ENCODE data around the gene AGBL3. TPM values are rescaled to one million over a fixed set of nuclear protein-coding genes. Genes with fewer than 3 reads are reported as not detected.

The AGBL3 gene
- total RNA-seq, 1 donor from 2014 or later = 1.5 TPM

GRCh38 chr7:135076882-135077281, 90.6 kb downstream of the AGBL3 start:
- DNase-seq = no peak
- H3K27ac ChIP-seq (replicated peaks) = no peak overlapping the region
- H3K27me3 ChIP-seq (ENCODE audit: low read depth) = no peaks in the 10 kb centered on the region
- H3K36me3 ChIP-seq = no peaks in the 10 kb centered on the region
- no peak overlapping the region for H3K4me3 ChIP-seq
- no peaks in the 10 kb centered on the region for H3K4me1 ChIP-seq
- no peak for TF ChIP-seq CTCF (IDR thresholded peaks at IDR 0.05; ENCODE audit: borderline replicate concordance)
- intact Hi-C loops (cut with micrococcal nuclease) = no loop called here
- no peaks in the 10 kb centered on the region for H3K9me3 ChIP-seq (replicated peaks)

GRCh38 chr7:135077642-135078041, 91.3 kb downstream of the AGBL3 start:
- TF ChIP-seq CTCF (IDR thresholded peaks at IDR 0.05; ENCODE audit: borderline replicate concordance) = no peak
- no peak overlapping the region for H3K27ac ChIP-seq (replicated peaks)
- H3K4me3 ChIP-seq = no peak overlapping the region
- H3K36me3 ChIP-seq = no peaks in the 10 kb centered on the region
- H3K9me3 ChIP-seq (replicated peaks) = no peaks in the 10 kb centered on the region
- intact Hi-C loops (cut with micrococcal nuclease) = no loop called here
- H3K4me1 ChIP-seq = no peaks in the 10 kb centered on the region
- no peaks in the 10 kb centered on the region for H3K27me3 ChIP-seq (ENCODE audit: low read depth)
- DNase-seq = no peak

GRCh38 chr7:135078051-135078450, 91.7 kb downstream of the AGBL3 start:
- intact Hi-C loops (cut with micrococcal nuclease) = no loop called here
- Histone ChIP-seq H3K27ac (replicated peaks) (no peak overlapping the region), H3K4me1 (no peaks in the 10 kb centered on the region), H3K4me3 (no peak overlapping the region), H3K27me3 (ENCODE audit: low read depth) (no peaks in the 10 kb centered on the region), H3K9me3 (replicated peaks) (no peaks in the 10 kb centered on the region), H3K36me3 (no peaks in the 10 kb centered on the region)
- TF ChIP-seq CTCF (IDR thresholded peaks at IDR 0.05; ENCODE audit: borderline replicate concordance) = no peak
- DNase-seq = no peak

- H3K9me3 ChIP-seq (replicated peaks) = no peaks in the 10 kb centered on the region
- H3K36me3 ChIP-seq = no peaks in the 10 kb centered on the region
- H3K4me1 ChIP-seq = no peaks in the 10 kb centered on the region
- H3K27me3 ChIP-seq (ENCODE audit: low read depth) = no peaks in the 10 kb centered on the region
- no peak overlapping the region for H3K27ac ChIP-seq (replicated peaks)
- H3K4me3 ChIP-seq = no peak overlapping the region
- intact Hi-C loops (cut with micrococcal nuclease) = no loop called here
- no peak for TF ChIP-seq CTCF (IDR thresholded peaks at IDR 0.05; ENCODE audit: borderline replicate concordance)
- DNase-seq = no peak
These were observed 92.8 kb downstream of the AGBL3 start for GRCh38 chr7:135079068-135079467.

GRCh38 chr7:135083005-135083404, 96.7 kb downstream of the AGBL3 start:
- Histone ChIP-seq H3K27me3 (ENCODE audit: low read depth) (no peaks in the 10 kb centered on the region), H3K27ac (replicated peaks) (no peak overlapping the region), H3K36me3 (no peaks in the 10 kb centered on the region), H3K4me1 (no peaks in the 10 kb centered on the region), H3K9me3 (replicated peaks) (peaks cover 13% of the 10 kb centered on the region), H3K4me3 (no peak overlapping the region)
- intact Hi-C loops (cut with micrococcal nuclease) = no loop called here
- DNase-seq = no peak
- TF ChIP-seq CTCF (IDR thresholded peaks at IDR 0.05; ENCODE audit: borderline replicate concordance) = no peak

- no peak for DNase-seq
- TF ChIP-seq CTCF (IDR thresholded peaks at IDR 0.05; ENCODE audit: borderline replicate concordance) = no peak
- H3K36me3 ChIP-seq = peaks cover 6% of the 10 kb centered on the region
- H3K4me1 ChIP-seq = no peaks in the 10 kb centered on the region
- intact Hi-C loops (cut with micrococcal nuclease) = no loop called here
- H3K27ac ChIP-seq (replicated peaks) = no peak overlapping the region
- no peak overlapping the region for H3K4me3 ChIP-seq
- peaks cover 27% of the 10 kb centered on the region for H3K9me3 ChIP-seq (replicated peaks)
- no peaks in the 10 kb centered on the region for H3K27me3 ChIP-seq (ENCODE audit: low read depth)
These were observed 102.3 kb downstream of the AGBL3 start for GRCh38 chr7:135088566-135088965.
